Measurements from ENCODE around the gene SOHLH2.

SOHLH2 gene

DNA sequence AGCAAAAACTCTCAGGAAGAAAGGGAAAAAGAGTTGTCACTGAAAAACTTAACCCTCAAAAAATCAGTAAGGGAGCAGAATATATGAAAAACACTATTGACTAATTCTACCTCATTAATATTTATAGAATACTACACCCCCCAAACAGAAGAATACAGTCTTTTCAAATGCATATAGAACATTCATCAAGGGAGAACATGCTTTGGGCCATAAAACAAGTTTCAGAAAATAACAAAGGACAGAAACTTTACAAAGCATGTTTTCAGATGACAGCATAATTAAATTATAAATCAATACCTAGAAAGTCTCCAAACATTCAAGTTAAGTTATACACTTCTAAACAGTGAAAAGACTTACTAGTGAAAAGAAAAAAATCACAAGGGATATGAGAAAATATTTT lies 30.5 kb downstream of the SOHLH2 start:
- no peak for DNase-seq

DNA sequence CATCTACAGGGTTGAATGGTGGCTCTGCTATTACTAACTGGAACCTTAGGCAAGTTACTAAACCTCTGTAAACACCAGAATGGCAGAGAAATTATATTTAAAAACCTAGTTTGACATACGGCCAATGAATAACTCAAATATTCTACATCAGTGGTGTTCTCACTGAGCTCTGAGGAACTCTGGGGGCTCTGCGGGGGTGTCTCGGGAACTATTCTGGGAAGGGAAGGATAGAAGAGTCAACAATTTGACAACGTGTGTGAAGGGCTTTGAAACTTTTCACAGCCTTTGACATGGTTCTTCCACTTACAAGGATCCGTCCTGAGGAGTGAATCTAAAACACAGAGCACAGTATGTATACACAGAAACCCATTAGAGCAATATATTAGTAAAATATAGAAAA lies 38.7 kb downstream of the SOHLH2 start:
- DNase-seq, result no peak

DNA sequence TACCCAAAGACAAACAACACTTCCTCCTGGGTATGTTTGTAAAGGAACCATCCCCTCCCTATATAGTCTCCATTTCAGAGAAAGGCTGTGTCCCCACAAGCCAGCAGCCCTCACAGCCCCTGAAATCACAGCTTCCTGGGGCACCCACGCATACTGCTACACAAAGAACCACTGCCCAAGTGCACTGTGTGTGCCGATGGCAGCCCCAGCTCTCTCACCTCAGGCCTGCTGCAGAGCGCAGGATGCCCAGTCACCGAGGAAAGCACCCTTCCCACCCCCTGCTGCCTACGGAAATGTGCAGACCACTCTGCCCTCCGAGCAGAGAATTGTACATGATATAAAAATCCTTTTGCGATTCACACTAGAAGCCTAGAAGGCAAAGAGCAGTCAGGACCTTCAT lies 39.4 kb downstream of the SOHLH2 start:
- DNase-seq, result no peak

DNA sequence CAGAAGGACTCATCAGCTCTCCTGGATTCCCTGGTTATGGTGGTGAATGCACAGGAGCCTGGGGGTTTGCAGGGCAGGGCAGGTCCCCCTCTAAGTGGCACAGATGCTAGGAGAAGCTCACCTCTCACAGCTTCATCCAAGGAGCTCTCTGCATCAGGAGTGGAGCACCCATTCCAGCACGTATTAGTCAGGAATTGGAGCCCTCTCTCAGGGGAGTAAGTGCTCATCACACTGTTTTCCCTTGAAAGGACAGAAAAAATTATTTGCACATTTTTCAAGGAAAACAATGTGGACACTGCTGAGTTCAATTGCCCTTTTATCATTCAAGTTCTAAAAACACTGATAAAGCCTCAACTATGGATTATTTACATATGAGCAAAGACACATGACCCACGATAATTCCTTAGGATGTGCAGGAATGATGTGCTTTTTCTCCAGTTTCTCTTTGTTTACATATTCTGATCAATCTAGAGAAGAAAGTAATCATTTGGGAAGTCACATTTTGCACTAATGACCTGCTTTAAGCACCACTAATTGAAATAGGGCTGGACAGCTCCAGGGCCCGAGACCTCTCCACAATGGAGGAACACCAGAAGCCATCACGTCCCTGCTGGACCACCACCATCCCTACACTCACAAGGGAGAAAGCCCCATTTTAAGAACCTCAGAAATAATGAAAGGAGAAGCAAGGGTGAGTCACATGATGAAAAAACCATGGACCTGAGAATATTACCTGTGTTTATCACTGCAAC lies 40.6 kb downstream of the SOHLH2 start:
- no peak for DNase-seq

DNA sequence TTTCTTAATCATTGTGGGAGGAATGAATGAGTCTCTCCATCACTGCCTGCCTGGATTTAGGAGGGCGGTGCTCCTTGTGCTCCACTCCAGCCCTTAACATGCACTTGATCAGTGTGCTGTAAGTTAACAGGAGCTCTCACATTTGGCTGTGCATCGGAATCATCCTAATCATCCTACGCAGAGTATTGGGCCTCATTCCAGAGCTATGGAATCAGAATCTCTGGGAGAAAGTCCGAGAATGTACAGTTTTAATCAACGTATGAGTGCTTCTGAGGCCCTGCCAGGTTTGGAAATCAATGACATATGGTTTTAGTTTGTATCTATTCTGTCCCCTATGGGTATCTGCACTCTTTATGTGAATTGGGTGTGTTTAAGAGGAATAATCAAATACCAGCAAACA lies 48.3 kb downstream of the SOHLH2 start:
- no peak for DNase-seq

DNA sequence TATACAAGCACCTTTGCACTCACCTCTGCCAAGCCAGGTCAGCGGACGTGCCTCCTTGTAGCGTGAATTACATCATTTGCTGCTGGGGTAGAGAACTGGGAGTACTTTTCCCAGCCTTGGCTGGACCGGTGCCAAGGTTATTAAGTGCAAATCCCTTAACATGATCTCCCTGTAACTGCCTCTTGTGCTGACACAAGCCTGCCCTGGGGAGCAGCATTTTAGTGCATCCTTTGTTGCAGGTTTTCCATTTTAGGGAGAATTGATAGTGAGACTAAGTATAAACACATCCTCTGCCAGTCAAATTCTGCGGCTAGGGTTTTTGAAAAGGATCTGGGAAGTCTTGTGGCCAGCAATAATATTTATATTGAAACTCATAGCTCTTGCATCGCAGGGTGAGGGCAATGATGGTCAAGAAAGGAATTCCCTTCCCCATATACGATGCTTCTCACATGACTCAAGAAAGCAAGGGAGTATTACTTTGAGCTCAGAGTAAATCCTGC lies 50.5 kb downstream of the SOHLH2 start:
- peak; percentile 0 for DNase-seq

DNA sequence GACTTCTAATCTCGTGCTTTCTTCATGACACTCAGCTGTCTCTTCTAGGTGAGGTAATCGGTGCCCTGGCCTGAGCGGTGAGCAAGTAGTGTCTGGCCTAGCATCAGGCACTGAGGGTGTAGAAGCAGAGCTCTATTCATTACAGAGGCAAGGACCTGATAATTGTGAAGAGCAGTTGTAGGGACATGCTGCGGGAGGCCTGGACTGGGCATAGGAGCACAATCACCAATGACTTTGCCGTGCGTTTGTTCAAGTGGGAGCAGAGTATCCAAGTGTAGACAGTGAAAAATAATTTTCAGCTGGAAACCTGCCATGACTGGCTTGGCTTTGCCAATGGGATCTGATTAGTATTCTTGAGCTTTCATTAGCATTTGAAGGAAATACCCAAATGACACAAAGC lies 51.1 kb downstream of the SOHLH2 start:
- DNase-seq, result no peak

DNA sequence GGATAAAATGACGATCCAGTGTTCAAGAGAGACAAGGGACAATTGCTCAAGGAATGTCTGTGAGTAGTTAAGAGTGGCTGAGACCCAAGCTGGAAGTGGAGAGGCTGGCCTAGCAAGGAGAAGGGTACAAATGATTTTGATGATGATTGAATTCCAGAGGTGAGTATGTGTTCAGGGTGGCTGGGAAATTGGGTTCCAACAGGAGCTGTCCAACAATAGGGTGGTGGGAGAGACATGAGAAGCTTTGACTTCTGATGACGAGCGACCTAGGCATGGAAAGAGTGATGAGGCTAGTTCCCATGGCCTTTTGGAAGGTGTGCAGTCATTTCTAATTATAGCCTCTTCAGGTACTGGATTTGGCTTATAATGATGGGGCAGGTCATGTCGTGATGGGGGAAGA lies 54.1 kb downstream of the SOHLH2 start:
- DNase-seq, result no peak

DNA sequence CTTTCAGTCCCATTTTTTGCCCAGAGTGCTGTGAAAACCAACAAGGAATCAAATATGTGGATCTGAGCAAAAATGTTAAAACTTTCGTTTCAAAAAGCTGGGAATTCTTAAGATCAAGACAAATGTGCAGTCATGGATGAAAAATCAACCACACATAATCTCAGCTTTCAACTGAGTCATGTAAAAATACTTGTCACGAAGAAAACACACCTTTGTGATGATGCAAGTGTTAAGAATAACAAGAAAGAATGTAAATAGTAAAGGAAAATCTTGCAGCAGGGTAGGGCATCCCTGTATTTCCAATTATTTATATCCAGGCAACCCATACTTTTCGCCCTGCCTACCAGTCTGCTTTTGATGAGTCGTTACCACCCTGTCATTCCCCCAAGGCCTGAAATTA lies 55.7 kb downstream of the SOHLH2 start:
- no peak for DNase-seq

DNA sequence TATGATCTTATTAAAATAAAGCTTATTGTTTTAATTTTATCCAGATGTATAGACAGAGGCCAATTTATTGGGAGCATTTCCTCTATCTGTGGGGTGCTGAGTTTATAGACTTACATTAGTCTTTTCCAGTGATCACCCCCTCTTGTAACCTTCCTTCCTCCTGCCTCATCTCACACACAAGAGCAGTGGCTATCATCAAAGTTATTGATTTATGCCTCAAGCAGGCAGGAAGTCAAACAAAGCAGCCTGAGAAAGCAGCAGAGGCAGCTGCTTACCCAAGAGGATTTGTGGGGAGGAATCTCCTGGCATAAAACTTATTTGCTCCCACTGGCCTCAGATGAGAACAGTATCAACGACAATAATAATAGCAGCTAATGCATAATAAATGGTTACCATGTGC lies 56.9 kb downstream of the SOHLH2 start:
- DNase-seq, result no peak

DNA sequence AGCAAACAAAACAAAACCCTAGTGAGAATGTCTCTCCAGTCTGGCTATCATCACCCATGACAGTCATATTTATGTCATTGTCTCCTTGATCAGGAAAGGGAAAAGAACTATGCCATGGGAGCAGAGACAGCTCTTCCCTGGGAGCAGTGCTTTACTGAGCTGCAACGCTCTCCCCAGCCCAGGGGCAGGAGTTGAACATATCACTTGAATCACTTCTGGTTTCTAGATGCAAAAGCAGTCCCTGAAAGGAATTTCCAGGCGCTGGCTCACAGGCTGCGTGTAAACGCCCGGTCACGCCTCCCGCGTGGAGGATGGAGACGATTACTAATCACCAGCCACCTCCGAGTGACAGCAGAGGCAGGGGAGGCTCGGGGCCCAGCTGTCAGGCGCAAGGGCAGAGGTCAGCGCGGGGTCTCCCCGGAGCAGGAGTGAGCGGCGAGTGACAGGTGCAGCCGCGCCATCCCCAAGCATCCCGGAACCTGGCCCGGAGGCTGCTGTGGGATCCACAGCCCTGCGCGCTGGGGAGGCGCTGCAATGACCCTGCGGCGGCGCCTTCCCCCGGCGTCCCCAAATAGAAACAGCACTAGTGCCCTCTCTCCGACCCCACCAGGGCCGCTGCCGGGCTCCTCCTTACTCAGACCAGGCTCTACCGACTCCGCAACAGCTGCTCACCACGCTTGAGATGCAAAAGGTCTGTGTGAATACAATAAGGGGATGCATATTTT lies 59.6 kb downstream of the SOHLH2 start:
- DNase-seq, result no peak

DNA sequence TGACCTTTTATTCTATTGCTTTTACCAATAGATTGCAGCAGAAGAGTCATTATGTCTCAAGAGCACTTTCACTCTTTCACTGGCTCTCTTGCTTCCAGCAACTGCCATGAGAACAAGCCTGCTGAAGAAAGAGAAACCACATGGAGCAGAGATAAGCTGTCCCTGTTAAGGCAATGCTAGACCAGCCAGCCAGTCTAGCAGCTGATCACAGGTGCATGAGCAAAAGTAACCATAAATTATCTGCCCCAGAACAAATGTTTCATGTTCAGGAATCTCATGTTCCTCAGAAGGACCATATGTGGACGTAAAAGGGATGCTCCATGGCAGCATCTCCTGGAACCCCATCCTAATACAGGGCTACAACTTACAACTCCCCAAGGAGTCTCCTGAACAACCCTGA lies 62.8 kb downstream of the SOHLH2 start:
- no peak for DNase-seq

DNA sequence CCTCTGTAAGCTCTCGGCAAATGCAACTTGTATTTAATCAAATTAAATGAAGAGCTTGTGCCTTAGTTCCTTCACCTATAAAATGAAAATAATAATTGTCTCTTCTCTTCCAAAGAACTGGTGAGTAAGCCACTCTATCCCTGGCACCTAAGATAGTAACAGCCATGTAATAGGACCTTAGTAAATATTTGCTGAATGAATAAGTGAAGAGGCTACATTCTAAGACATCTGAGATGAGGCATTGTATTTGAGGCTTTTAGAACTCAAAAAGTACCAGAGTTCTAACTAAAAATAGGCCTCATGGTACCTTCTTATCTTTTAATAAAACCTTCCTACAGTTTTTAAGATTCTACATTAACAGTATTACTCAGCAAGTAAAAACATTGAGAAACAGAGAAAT lies 65.9 kb downstream of the SOHLH2 start:
- DNase-seq, result no peak

DNA sequence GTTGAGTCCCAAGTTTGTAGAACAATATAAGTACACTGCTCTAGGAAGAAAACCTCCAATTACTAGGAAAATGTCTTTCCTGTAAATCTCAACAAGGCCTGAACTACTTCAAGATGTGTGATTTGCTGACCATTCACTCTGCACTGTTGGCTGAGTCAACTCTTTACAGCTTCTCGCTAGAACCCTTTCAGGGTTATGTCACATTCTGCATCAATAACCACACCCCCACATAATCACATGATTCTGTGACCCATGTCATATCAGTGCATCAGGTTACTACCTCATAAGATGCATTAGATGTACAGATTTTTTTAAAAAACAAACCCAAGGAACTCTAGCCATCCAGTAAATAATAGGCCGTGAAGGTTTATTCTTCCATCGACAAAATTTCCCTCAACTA lies 67.0 kb downstream of the SOHLH2 start:
- DNase-seq, result no peak

DNA sequence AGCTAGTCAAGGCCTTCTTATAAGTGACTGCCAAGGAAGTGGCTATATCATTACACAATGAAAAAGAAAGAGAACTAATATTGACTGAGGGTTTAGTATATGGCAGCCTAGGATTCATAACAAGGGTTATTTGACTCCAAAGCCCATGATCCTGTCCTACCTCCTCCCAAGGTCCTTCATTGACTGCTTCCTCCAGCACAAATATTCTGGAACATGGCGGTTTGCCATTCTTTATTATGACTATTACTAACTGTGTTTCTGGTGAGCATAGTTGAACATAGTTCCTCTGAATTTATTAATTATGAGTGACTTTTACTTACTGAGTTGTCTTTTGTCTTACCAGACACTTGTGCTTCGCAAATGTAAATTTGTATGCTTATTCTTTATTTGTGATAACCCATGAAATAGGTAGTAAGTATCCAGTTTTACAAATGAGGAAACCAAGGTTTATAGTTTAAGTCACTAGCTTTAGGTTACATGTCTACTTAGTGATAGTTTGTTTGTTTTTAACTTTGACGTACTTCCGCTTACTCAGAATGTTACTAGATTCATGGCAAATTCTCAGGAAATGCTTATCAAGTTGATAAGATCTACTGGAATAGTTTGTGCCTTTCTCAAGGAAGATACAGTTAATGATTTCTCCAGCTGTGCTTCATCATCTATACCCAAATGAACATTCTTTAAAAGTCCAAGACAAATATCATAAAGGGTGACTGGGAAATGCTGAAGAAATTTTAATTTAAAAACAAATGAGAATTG lies 67.7 kb downstream of the SOHLH2 start:
- no peak for DNase-seq

DNA sequence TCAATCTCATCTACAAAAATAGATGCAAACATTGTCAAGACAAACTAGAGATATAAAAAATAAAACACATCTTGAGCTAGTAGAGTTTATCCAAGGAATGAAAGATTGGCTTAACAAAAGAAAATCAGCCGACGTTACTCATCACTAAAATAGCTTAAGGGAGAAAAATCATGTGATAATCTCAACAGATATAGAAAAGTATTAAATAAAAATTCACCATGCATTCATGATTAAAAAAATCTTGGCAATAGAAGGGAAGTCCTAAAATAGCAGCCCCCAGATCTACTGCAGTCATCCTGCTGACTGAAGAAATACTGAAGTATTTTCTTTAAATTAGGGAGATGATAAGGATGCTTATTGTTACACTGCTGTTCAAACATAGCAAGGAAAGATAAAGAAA lies 70.6 kb downstream of the SOHLH2 start:
- DNase-seq, result no peak

DNA sequence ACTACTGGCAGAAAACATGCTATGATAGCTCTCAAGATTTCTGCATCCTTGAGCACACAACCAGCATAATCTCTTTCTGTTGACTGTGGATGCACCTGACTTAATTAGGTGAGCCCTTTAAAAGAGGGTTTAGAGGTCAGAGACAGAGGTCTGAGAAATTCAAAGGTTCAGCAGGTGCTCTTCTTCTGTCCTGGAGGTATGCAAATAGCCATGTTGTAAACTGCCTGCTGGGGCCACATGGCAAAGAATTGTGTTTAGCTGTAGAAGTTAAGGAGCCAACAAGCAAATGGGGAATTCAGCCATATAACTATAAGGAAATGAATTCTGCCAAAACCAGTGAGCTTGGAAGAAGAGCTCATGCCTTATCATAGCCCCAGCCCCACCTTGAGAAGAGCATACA lies 71.6 kb downstream of the SOHLH2 start:
- DNase-seq, result no peak

DNA sequence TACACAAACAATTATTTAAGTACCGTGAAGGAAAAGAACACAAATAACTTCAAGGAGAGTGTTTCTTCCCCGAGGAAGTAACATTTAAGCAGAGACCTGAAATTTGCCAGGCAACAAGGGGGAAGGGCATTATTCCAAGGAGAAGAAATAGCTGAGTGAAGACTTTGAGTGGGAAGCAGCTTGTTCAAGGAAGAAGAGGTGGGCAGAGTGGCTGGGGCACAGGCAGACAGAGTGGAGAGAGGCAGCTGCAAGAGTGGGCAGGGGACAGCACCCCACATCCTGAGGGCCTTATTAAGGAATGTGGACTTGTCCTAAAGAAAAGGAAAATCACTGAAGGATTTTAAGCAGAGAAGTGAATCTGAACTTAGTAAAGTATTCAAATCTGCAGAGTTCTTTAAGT lies 78.5 kb downstream of the SOHLH2 start:
- no peak for DNase-seq

DNA sequence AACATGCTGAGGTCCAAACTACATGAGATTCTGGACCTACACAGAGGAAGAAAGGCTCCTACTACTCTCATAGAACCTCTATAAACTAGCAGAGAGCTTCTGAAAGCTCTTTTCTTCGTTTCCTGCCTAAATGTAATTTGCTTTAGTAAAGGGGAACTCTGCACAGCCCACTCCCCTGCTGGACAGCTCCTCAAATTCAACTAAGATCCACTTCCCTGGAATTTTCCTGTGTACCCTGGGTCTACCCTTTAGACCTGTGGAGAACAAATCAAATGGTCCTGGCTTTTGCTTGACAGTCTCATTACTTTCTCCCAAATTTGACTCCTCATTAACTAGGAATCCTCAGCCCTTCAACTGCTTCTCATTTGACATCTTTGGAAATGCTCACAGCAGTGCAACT lies 79.7 kb downstream of the SOHLH2 start:
- no peak for DNase-seq

DNA sequence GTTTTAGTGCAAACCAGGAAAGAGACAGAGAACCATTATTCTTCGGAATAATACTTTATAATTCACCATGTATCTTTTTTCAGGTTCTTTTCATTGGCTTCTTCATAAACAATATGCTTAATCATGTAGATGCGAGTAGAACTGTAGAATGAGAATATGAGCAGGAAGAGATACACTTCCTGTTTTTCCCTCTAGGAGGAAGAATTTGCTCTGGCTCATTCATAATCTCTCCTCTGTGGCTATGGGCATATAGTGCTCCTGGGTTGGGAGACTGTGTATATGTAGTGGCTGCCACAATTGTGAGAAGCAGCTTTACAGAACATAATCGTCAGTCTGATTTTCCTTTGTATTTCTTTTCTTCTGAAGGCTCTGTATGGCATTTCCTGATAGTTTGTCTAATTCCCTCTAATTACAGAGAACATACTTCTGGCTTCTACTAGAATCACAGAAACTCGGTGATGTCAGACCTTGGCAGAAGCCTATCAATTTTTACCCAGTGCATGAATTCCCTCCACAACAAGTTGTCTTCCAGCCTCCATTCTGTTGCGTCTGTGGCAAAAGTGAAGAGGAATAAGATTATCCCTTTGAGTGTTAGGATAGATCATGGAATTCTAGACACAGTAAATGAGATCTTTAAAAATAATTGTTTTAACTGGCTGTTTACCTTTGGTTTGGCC lies 80.3 kb downstream of the SOHLH2 start:
- DNase-seq, result no peak

DNA sequence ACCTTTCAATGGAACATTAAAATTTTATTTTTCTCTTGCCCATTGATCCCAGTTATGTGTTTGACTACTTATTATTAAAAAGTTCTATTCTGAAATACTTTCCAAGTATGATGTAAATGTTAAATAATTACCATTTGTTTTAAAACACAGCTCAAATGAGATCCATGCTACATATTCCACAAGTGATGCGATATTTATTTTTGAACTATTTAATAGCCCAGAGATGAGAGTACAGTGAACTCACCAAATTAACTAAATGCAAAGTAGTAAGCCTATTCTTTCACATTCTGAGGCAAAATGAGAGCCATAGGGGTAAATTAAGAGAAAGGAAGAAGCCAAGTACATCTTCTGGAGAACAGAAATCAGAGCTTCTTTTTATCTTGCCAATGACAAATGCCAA lies 82.0 kb downstream of the SOHLH2 start:
- no peak for DNase-seq

DNA sequence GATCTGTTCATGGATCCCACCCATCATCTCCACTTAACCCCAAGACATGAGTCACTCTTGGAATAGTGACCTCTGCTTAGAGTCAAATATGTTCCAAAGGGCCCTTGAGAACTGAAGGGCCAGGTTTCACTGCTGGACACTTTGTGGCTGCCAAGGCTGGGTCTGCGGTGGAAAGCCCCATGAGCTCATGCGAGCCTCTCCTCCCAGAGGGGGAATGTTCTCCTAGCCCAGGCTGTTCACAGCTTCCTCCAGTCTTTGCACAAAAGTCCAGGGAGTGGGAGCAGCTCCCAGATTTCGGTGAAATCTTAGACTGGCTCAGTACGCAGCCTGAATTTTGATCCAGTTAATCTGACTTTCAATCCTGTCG lies 82.4 kb downstream of the SOHLH2 start:
- no peak for DNase-seq

DNA sequence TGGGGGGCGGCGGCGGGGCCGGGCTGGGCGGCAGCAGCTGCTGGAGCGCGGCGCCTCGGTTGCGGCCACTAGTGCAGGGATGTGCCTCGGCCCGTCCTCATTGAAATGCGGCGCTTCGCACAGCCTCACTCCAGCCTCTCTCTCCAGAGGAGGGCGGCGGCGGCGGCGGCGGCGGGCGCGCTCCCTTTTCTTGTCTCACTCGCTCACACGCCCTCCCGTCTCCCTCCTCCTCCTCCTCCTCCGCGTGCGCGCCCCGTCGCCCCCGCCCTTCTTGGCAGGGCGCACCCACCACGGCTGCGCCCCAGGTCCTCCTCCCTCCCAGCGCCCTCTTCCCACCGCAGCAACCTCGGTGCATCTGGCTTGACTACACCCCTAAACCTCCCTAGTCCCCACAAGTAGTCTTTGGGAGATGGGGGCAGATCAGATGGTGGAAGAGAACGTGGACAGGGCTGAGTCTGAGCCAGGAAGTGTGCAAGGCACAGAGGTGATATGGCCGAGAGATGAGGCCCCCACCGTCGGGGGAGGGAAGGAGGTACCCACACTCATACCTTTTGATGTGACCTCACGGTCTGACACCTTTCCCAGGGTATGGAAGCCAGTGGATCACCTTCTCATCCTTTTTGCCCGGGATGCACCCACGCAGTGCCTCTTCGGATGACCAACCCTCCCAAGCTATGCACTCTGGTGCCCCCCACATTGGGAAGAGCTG lies 83.0 kb downstream of the SOHLH2 start, which contains the start of gene DCLK1:
DCLK1 (minus strand) TSS at position 161 of the 709 bp plus-strand sequence.
- DNase-seq, result no peak

All from NCI-H2171 (cell line).